GM23338 (cell line): ENCODE data around the gene PFKP. TPM values are rescaled to one million over a fixed set of nuclear protein-coding genes. Genes with fewer than 3 reads are reported as not detected.

Experiments
- ATAC-seq: fragments of 200-7000 bp; cut with Tn5 transposase; 3 replicates; pipeline ENCODE4 v1.9.1; 2020
- DNase-seq: peaks from one replicate; pipeline ENCODE4 v3.0.0-alpha.2; 2015; ENCODE audit warnings: low spot score
- H2AFZ ChIP-seq: fragments of 200-600 bp; sonication (generic); 2 replicates; pipeline ENCODE4 v1.8.0; 2016; ENCODE audit warnings: antibody characterized with exemption, mild to moderate bottlenecking, moderate library complexity
- H3F3A ChIP-seq: fragments of 200-600 bp; sonication (generic); replicated peaks from 2 replicates; pipeline ENCODE4 v1.8.0; 2017; ENCODE audit warnings: antibody characterized with exemption, mixed run types, low read depth
- H3K27ac ChIP-seq: fragments of 200-600 bp; sonication (generic); 2 replicates; pipeline ENCODE4 v1.6.1; 2016; ENCODE audit warnings: low read depth
- H3K27me3 ChIP-seq: fragments of 200-600 bp; sonication (generic); 2 replicates; pipeline ENCODE4 v1.8.0; 2016; ENCODE audit warnings: mild to moderate bottlenecking, mixed run types, moderate library complexity; ENCODE audit not compliant: insufficient read depth
- H3K36me3 ChIP-seq: fragments of 200-600 bp; sonication (generic); 2 replicates; pipeline ENCODE4 v1.8.0; 2016; ENCODE audit warnings: mild to moderate bottlenecking; ENCODE audit not compliant: insufficient read depth
- H3K4me1 ChIP-seq: fragments of 200-600 bp; sonication (generic); 2 replicates; pipeline ENCODE4 v1.8.0; 2016; ENCODE audit warnings: mild to moderate bottlenecking, moderate library complexity; ENCODE audit not compliant: insufficient read depth
- H3K4me2 ChIP-seq: fragments of 200-600 bp; sonication (generic); 2 replicates; pipeline ENCODE4 v1.7.1; 2017; ENCODE audit warnings: mixed run types
- H3K4me3 ChIP-seq: fragments of 200-600 bp; sonication (generic); 2 replicates; pipeline ENCODE4 v1.6.1; 2016; ENCODE audit warnings: mixed run types
- H3K79me2 ChIP-seq: fragments of 200-600 bp; sonication (generic); replicated peaks from 2 replicates; pipeline ENCODE4 v1.8.0; 2017; ENCODE audit warnings: mild to moderate bottlenecking; ENCODE audit not compliant: insufficient read depth
- H3K9me2 ChIP-seq: fragments of 200-600 bp; sonication (generic); 2 replicates; pipeline ENCODE4 v1.8.0; 2017; ENCODE audit not compliant: insufficient read depth
- H4K20me1 ChIP-seq: fragments of 200-600 bp; sonication (generic); replicated peaks from 2 replicates; pipeline ENCODE4 v1.8.0; 2017; ENCODE audit warnings: mild to moderate bottlenecking; ENCODE audit not compliant: insufficient read depth
- H3K27ac Mint-ChIP-seq: 2 replicates; pipeline ENCODE4 v1.8.0; 2020; ENCODE audit warnings: inconsistent platforms, mild to moderate bottlenecking, moderate library complexity, mixed read lengths
- H3K27me3 Mint-ChIP-seq: 3 replicates; pipeline ENCODE4 v1.8.0; 2022; ENCODE audit warnings: low read depth, mild to moderate bottlenecking, moderate library complexity, mixed read lengths, inconsistent platforms; ENCODE audit not compliant: insufficient read depth, poor library complexity
- H3K36me3 Mint-ChIP-seq: 3 replicates; pipeline ENCODE4 v1.8.0; 2021; ENCODE audit warnings: low read depth, mild to moderate bottlenecking, inconsistent platforms, moderate library complexity, mixed read lengths
- H3K4me1 Mint-ChIP-seq: 3 replicates; pipeline ENCODE4 v1.8.0; 2020; ENCODE audit warnings: mild to moderate bottlenecking, inconsistent platforms, mixed read lengths
- H3K4me3 Mint-ChIP-seq: 3 replicates; pipeline ENCODE4 v1.8.0; 2021; ENCODE audit warnings: moderate library complexity, mild to moderate bottlenecking, inconsistent platforms, mixed read lengths
- H3K9me3 Mint-ChIP-seq: 3 replicates; pipeline ENCODE4 v1.8.0; 2020; ENCODE audit warnings: moderate library complexity, mild to moderate bottlenecking, inconsistent platforms, mixed read lengths
- CTCF ChIP-seq, 2 experiments: fragments of 200-600 bp in 1 of 2; sonication (generic) in 1 of 2; conservative IDR thresholded peaks; 2 replicates each; pipeline versions ENCODE4 v1.5.1 to v1.6.1; 2016 to 2017; ENCODE audit warnings: antibody characterized with exemption in 2 of 2, low read depth in 2 of 2, mild to moderate bottlenecking in 2 of 2, moderate library complexity in 1 of 2
- NANOG ChIP-seq: IDR thresholded peaks from 2 replicates; pipeline ENCODE4 v1.6.1; 2016; ENCODE audit warnings: antibody characterized with exemption, borderline replicate concordance
- REST ChIP-seq: IDR thresholded peaks from one replicate; pipeline ENCODE4 v1.6.1; 2018; ENCODE audit warnings: antibody characterized with exemption; ENCODE audit not compliant: unreplicated experiment
- ZNF114 ChIP-seq: fragments of 250-450 bp; sonication (Bioruptor Pico); IDR thresholded peaks from 2 replicates; pipeline ENCODE4 v1.5.0; 2020; ENCODE audit warnings: mild to moderate bottlenecking, moderate library complexity
- ZNF462 ChIP-seq: fragments of 250-450 bp; sonication (Bioruptor Pico); IDR thresholded peaks from 2 replicates; pipeline ENCODE4 v1.5.0; 2020; ENCODE audit warnings: mild to moderate bottlenecking, moderate library complexity
- polyA plus RNA-seq: library from polyadenylated mRNA; unstranded; fragments of >200 nt; fragmentation: Nextera tagmentation; extraction: Ambion mirVana; gene quantifications from 2 replicates; pipeline ENCODE4 v1.2.1, GENCODE V29; 2016
- total RNA-seq: library from RNA; depleted of rRNA; stranded (reverse); fragments of >200 nt; shearing (Covaris generic); gene quantifications from 2 replicates; pipeline ENCODE4 v1.2.3, GENCODE V29; 2014

Gene PFKP
- total and polyA plus RNA-seq, 2 experiments from 2014 or later: 56.3 to 120 TPM

- H3K36me3 Mint-ChIP-seq: peaks cover 40% of the 10 kb centered on the region; the same call in 2 of the 3 replicates
- H3K9me2 ChIP-seq: no peaks in the 10 kb centered on the region
- no peak overlapping the region for H3K27ac ChIP-seq
- H2AFZ ChIP-seq: no peak overlapping the region
- peaks cover 95% of the 10 kb centered on the region for H3K79me2 ChIP-seq
- H3K4me3 Mint-ChIP-seq: no peak overlapping the region
- H3K27me3 ChIP-seq: no peaks in the 10 kb centered on the region
- H3K4me3 ChIP-seq: no peak overlapping the region
- no peaks in the 10 kb centered on the region for H3K9me3 Mint-ChIP-seq
- TF ChIP-seq ZNF114 (CRISPR knock-in tag) (no peak), NANOG (no peak), CTCF (conservative IDR thresholded peaks at IDR 0.05; ENCODE audit: low read depth in 2 of 2) (no peak), REST (no peak), ZNF462 (CRISPR knock-in tag) (no peak)
- H3K27me3 Mint-ChIP-seq: peaks cover 16% of the 10 kb centered on the region
- H3K4me1 Mint-ChIP-seq: peaks cover 39% of the 10 kb centered on the region
- ATAC-seq (no peak), DNase-seq (no peak)
- H3K36me3 ChIP-seq: peaks cover 5% of the 10 kb centered on the region; the same call in 1 of the 2 replicates
- no peaks in the 10 kb centered on the region for H3F3A ChIP-seq
- peaks cover 17% of the 10 kb centered on the region for H3K4me1 ChIP-seq
- peaks cover 23% of the 10 kb centered on the region for H4K20me1 ChIP-seq
- no peak overlapping the region for H3K4me2 ChIP-seq
- H3K27ac Mint-ChIP-seq: no peak overlapping the region
Measured at GRCh38 chr10:3090388-3090787, 23.0 kb downstream of the PFKP start.
